Body of pancreas (tissue), 4 donors: ENCODE results near the gene CD84. TPM values are rescaled to one million over a fixed set of nuclear protein-coding genes. Genes with fewer than 3 reads are reported as not detected.
"Not testable (repeated sequence)": the region's sequence is repeated elsewhere in the genome, so short reads cannot be mapped to it uniquely, and the experiment has no call there.

Source experiments
- ATAC-seq: fragments of 150-250 bp; one replicate; pipeline ENCODE4 v1.9.1; 2016
- DNase-seq, 4 donors: peaks; one replicate each; pipeline ENCODE4 v3.0.0-alpha.2; 2019
- H3K27ac ChIP-seq, 4 donors: fragments of 200-600 bp; sonication (generic); 1 replicate in 3 of 4; 2 replicates in 1 of 4; pipeline versions ENCODE4 v1.5.1 to v1.6.1; 2016 to 2019; ENCODE audit warnings: mild to moderate bottlenecking in 1 of 4, mixed read lengths in 1 of 4, moderate library complexity in 1 of 4
- H3K27me3 ChIP-seq, 2 donors: fragments of 200-600 bp; sonication (generic); one replicate each; pipeline ENCODE4 v1.6.0; 2016; ENCODE audit warnings: mild to moderate bottlenecking in 1 of 2
- H3K36me3 ChIP-seq, 2 donors: fragments of 200-600 bp; sonication (generic); replicated peaks in 1 of 2; 2 replicates each; pipeline ENCODE4 v1.5.1; 2016; ENCODE audit warnings: low read depth in 2 of 2; ENCODE audit not compliant: insufficient read depth in 1 of 2
- H3K4me1 ChIP-seq: fragments of 200-600 bp; sonication (generic); one replicate; pipeline ENCODE4 v1.6.0; 2016
- H3K4me3 ChIP-seq, 2 donors: fragments of 200-600 bp; sonication (generic); 1 replicate in 1 of 2; 2 replicates in 1 of 2; pipeline ENCODE4 v1.5.1; 2016 to 2019
- H3K9me3 ChIP-seq, 3 donors: fragments of 200-600 bp; sonication (generic); 1 replicate in 2 of 3; 2 replicates in 1 of 3; pipeline ENCODE4 v1.5.1; 2016
- POLR2A ChIP-seq, 3 donors: fragments of 450-650 bp; IDR thresholded peaks; one replicate each; pipeline ENCODE4 v1.6.1; 2016; ENCODE audit warnings: antibody characterized with exemption in 3 of 3, mild to moderate bottlenecking in 2 of 3
- WGBS, 2 donors: methylation state at CpG; one replicate each; pipeline ENCODE4 v1.1.5; 2017; 5-methylcytosine and 5-hydroxymethylcytosine counted together
- intact Hi-C: fragments of 100-400 bp; cut with DNase I; formaldehyde crosslinking; loops from one replicate; pipeline ENCODE4 v1.15.1; 2023
- total RNA-seq, 2 donors: library from RNA; depleted of rRNA; stranded (reverse); fragments of >200 nt; gene quantifications; one replicate each; pipeline ENCODE4 v1.1.0, GENCODE V29; 2016
- TF ChIP-seq, protein P1 (sequence below), 7 experiments: fragments of 450-650 bp in 4 of 7; fragments of 200-600 bp in 3 of 7; sonication (generic) in 3 of 7; IDR thresholded peaks; one replicate each; pipeline ENCODE4 v1.5.1; 2016 to 2019; ENCODE audit warnings: antibody characterized with exemption in 7 of 7

CD84 gene
- total RNA-seq, 2 donors from 2014 or later = 3.0 to 7.0 TPM

GRCh38 chr1:160560045-160560705 is 19.1 kb downstream of the CD84 start:
- TF ChIP-seq, protein P1, sequence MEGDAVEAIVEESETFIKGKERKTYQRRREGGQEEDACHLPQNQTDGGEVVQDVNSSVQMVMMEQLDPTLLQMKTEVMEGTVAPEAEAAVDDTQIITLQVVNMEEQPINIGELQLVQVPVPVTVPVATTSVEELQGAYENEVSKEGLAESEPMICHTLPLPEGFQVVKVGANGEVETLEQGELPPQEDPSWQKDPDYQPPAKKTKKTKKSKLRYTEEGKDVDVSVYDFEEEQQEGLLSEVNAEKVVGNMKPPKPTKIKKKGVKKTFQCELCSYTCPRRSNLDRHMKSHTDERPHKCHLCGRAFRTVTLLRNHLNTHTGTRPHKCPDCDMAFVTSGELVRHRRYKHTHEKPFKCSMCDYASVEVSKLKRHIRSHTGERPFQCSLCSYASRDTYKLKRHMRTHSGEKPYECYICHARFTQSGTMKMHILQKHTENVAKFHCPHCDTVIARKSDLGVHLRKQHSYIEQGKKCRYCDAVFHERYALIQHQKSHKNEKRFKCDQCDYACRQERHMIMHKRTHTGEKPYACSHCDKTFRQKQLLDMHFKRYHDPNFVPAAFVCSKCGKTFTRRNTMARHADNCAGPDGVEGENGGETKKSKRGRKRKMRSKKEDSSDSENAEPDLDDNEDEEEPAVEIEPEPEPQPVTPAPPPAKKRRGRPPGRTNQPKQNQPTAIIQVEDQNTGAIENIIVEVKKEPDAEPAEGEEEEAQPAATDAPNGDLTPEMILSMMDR (IDR thresholded peaks at IDR 0.05) = no peak
- no peak for TF ChIP-seq POLR2A (IDR thresholded peaks at IDR 0.05)
- ATAC-seq (no peak), DNase-seq (no peak)
- Histone ChIP-seq H3K27ac (no peak overlapping the region), H3K4me1 (no peaks in the 10 kb centered on the region), H3K36me3 (no peaks in the 10 kb centered on the region), H3K27me3 (no peaks in the 10 kb centered on the region), H3K9me3 (peaks cover 0 to 9% (median 0%) of the 10 kb centered on the region in 3 donors), H3K4me3 (no peak overlapping the region)
- WGBS, 2 donors = 84 to 87% methylated on average over 4 of the region's 4 CpGs
- intact Hi-C loops = no loop called here

GRCh38 chr1:160559437-160559836 is 19.9 kb downstream of the CD84 start:
- H3K9me3 ChIP-seq, DNase-seq, H3K4me3 ChIP-seq, H3K36me3 ChIP-seq, intact Hi-C loops, H3K27ac ChIP-seq, H3K27me3 ChIP-seq, H3K4me1 ChIP-seq, ATAC-seq: not testable (repeated sequence)
- 90% methylated on average over 3 of the region's 3 CpGs for WGBS, 2 donors

- no peak overlapping the region for H3K4me3 ChIP-seq
- H3K36me3 ChIP-seq = no peaks in the 10 kb centered on the region
- no peaks in the 10 kb centered on the region for H3K27me3 ChIP-seq
- no peaks in the 10 kb centered on the region for H3K4me1 ChIP-seq
- H3K9me3 ChIP-seq = peaks cover 0 to 9% (median 0%) of the 10 kb centered on the region in 3 donors
- intact Hi-C loops = no loop called here
- WGBS, 2 donors = 76 to 87% methylated on average over 4 of the region's 4 CpGs
- DNase-seq (no peak), ATAC-seq (no peak)
- no peak overlapping the region for H3K27ac ChIP-seq
- TF ChIP-seq POLR2A (IDR thresholded peaks at IDR 0.05) = no peak
- TF ChIP-seq, protein P1 (IDR thresholded peaks at IDR 0.05) = no peak
Observed at GRCh38 chr1:160558660-160559380, 20.5 kb downstream of the CD84 start.

- no peak for ATAC-seq
- peaks cover 0 to 3% of the 10 kb centered on the region in 2 donors for H3K36me3 ChIP-seq
- no peak for DNase-seq
- no peaks in the 10 kb centered on the region for H3K27me3 ChIP-seq
- no peaks in the 10 kb centered on the region for H3K9me3 ChIP-seq
- peaks cover 3% of the 10 kb centered on the region for H3K4me1 ChIP-seq
- TF ChIP-seq POLR2A (IDR thresholded peaks at IDR 0.05) = no peak
- TF ChIP-seq, protein P1 (IDR thresholded peaks at IDR 0.05) = no peak
- H3K27ac ChIP-seq = no peak overlapping the region
- intact Hi-C loops = no loop called here
- 89 to 90% methylated on average over 4 of the region's 4 CpGs for WGBS, 2 donors
- no peak overlapping the region for H3K4me3 ChIP-seq
Observed at GRCh38 chr1:160553778-160554177, 25.5 kb downstream of the CD84 start.

GRCh38 chr1:160552425-160552824 is 26.9 kb downstream of the CD84 start:
- intact Hi-C loops = no loop called here
- Histone ChIP-seq H3K27me3 (no peaks in the 10 kb centered on the region), H3K27ac (no peak overlapping the region), H3K36me3 (peaks cover 0 to 3% of the 10 kb centered on the region in 2 donors), H3K9me3 (no peaks in the 10 kb centered on the region), H3K4me3 (no peak overlapping the region), H3K4me1 (peaks cover 16% of the 10 kb centered on the region)
- TF ChIP-seq, protein P1 (IDR thresholded peaks at IDR 0.05) = no peak
- no peak for TF ChIP-seq POLR2A (IDR thresholded peaks at IDR 0.05)
- no peak for ATAC-seq
- WGBS, 2 donors = 83 to 88% methylated on average over 2 of the region's 2 CpGs
- no peak for DNase-seq
